Tibial nerve (tissue), 4 donors: Measurements from ENCODE around the gene CES1.
"Not testable (repeated sequence)": the region's sequence is repeated elsewhere in the genome, so short reads cannot be mapped to it uniquely, and the experiment has no call there.

ENCODE experiments used
- CTCF ChIP-seq, 5 experiments: fragments of 200-600 bp in 3 of 5; fragments of 450-650 bp in 2 of 5; sonication (generic) in 3 of 5; IDR thresholded peaks; one replicate each; pipeline ENCODE4 v1.5.1; 2016 to 2019; ENCODE audit warnings: antibody characterized with exemption in 5 of 5, mild to moderate bottlenecking in 3 of 5, moderate library complexity in 2 of 5
- EP300 ChIP-seq, 2 donors: sonication (generic); formaldehyde crosslinking; IDR thresholded peaks; one replicate each; pipeline ENCODE4 v1.6.1; 2017; ENCODE audit warnings: antibody characterized with exemption in 2 of 2, mild to moderate bottlenecking in 1 of 2
- POLR2A ChIP-seq, 2 donors: fragments of 450-650 bp; IDR thresholded peaks; one replicate each; pipeline ENCODE4 v1.6.1; 2017; ENCODE audit warnings: antibody characterized with exemption in 2 of 2, mild to moderate bottlenecking in 2 of 2, moderate library complexity in 2 of 2

- not testable (repeated sequence) for TF ChIP-seq POLR2A, CTCF, EP300 (IDR thresholded peaks at IDR 0.05)
These were observed 19.2 kb downstream of the CES1 start for GRCh38 chr16:55813730-55814129.
